ENCODE data around the gene SERINC5.

DNA sequence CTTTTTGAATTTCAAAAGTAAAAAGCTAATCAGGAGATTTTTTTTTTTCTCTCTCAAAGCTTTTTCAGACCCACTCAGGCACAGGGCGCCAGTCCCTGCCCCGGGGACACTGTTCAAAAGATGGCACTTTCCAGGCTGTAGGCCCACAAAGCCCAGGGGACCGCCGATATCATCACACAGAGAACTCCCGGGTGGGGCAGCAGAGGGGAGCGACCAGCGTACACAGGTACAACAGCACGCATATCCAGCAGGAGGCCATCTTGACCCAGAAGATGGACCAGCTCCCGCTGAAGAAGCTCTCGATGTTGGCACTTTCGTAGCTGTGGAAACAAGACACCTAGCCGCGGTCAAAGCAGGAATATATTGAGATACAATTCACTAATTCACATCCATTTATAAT lies 112.4 kb downstream of the SERINC5 start:
- TF ChIP-seq, protein P1, sequence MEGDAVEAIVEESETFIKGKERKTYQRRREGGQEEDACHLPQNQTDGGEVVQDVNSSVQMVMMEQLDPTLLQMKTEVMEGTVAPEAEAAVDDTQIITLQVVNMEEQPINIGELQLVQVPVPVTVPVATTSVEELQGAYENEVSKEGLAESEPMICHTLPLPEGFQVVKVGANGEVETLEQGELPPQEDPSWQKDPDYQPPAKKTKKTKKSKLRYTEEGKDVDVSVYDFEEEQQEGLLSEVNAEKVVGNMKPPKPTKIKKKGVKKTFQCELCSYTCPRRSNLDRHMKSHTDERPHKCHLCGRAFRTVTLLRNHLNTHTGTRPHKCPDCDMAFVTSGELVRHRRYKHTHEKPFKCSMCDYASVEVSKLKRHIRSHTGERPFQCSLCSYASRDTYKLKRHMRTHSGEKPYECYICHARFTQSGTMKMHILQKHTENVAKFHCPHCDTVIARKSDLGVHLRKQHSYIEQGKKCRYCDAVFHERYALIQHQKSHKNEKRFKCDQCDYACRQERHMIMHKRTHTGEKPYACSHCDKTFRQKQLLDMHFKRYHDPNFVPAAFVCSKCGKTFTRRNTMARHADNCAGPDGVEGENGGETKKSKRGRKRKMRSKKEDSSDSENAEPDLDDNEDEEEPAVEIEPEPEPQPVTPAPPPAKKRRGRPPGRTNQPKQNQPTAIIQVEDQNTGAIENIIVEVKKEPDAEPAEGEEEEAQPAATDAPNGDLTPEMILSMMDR (IDR thresholded peaks at IDR 0.05), result no peak
- TF ChIP-seq POLR2AphosphoS5 (IDR thresholded peaks at IDR 0.05; ENCODE audit: low read depth, low read length), result no peak
- TF ChIP-seq GABPA (IDR thresholded peaks at IDR 0.05; ENCODE audit: low read depth), result no peak
- TF ChIP-seq SIN3A (IDR thresholded peaks at IDR 0.05; ENCODE audit: borderline replicate concordance, low read depth, low read length), result no peak
- TF ChIP-seq RAD21 (IDR thresholded peaks at IDR 0.05; ENCODE audit: low read length), result no peak
- TF ChIP-seq, protein P2, sequence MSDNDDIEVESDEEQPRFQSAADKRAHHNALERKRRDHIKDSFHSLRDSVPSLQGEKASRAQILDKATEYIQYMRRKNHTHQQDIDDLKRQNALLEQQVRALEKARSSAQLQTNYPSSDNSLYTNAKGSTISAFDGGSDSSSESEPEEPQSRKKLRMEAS (IDR thresholded peaks at IDR 0.05; ENCODE audit: low read depth), result no peak
- no peak for TF ChIP-seq EZH2phosphoT487 (IDR thresholded peaks at IDR 0.05; ENCODE audit: borderline replicate concordance, low read depth)
- TF ChIP-seq RXRA (IDR thresholded peaks at IDR 0.05; ENCODE audit: borderline replicate concordance, low read depth), result no peak
- TF ChIP-seq, protein P3, sequence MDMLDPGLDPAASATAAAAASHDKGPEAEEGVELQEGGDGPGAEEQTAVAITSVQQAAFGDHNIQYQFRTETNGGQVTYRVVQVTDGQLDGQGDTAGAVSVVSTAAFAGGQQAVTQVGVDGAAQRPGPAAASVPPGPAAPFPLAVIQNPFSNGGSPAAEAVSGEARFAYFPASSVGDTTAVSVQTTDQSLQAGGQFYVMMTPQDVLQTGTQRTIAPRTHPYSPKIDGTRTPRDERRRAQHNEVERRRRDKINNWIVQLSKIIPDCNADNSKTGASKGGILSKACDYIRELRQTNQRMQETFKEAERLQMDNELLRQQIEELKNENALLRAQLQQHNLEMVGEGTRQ (IDR thresholded peaks at IDR 0.05; ENCODE audit: borderline replicate concordance, low read depth, low read length), result no peak
- TF ChIP-seq CHD2 (IDR thresholded peaks at IDR 0.05; ENCODE audit: low read length, partially characterized antibody), result no peak
